Measurements from ENCODE around the gene CEACAM19. TPM values are rescaled to one million over a fixed set of nuclear protein-coding genes. Genes with fewer than 3 reads are reported as not detected.
A peak's percentile ranks its signal among the peaks of the same experiment; 100 is the strongest.
"Not testable (repeated sequence)": the region's sequence is repeated elsewhere in the genome, so short reads cannot be mapped to it uniquely, and the experiment has no call there.

The CEACAM19 gene
- polyA plus RNA-seq, 4 donors, result 4.3 to 53.0 (median 21.6) TPM

DNA sequence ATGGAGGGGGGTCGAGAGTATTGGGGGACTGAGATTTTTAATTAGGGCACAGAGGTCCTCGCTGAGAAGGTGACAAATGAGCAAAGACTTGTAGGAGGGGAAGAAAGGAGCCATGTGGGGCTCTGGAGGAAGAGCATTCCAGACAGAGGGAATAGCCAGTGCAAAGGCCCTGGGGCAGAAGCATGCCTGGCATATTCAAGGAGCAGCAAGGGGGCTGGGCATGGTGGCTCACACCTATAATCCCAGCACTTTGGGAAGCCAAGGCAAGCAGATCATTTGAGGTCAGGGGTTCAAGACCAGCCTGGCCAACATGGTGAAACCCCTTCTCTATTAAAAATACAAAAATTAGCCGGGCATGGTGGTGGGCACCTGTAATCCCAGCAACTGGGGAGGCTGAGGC, 13.1 kb downstream of the CEACAM19 start:
- H3K4me1 ChIP-seq (ENCODE audit: control insufficient read depth in 3 of 3, insufficient read depth in 2 of 3, low read depth in 1 of 3, low read length in 2 of 3); H3K9me3 ChIP-seq (ENCODE audit: control insufficient read depth in 2 of 2, insufficient read depth in 1 of 2, low read depth in 1 of 2, low read length in 1 of 2); H3K27ac ChIP-seq (ENCODE audit: low read depth in 1 of 3, low read length in 2 of 3); H3K27me3 ChIP-seq (ENCODE audit: control insufficient read depth in 3 of 3, insufficient read depth in 3 of 3, low read length in 3 of 3); H3K4me3 ChIP-seq (ENCODE audit: low read depth in 1 of 3, low read length in 3 of 3); DNase-seq; FAIRE-seq: not testable (repeated sequence)
- WGBS, 3 donors, result 85 to 96% (median 86%) methylated on average over 3 of the region's 3 CpGs
- peaks cover 0 to 50% (median 2%) of the 10 kb centered on the region in 3 donors for H3K36me3 ChIP-seq (ENCODE audit: control insufficient read depth in 3 of 3, insufficient read depth in 2 of 3, low read depth in 1 of 3, low read length in 3 of 3)

GRCh38 chr19:44684892-44685863, 13.9 kb downstream of the CEACAM19 start:
- H3K36me3 ChIP-seq (ENCODE audit: control insufficient read depth in 3 of 3, insufficient read depth in 2 of 3, low read depth in 1 of 3, low read length in 3 of 3), result peaks cover 0 to 47% (median 2%) of the 10 kb centered on the region in 3 donors
- FAIRE-seq (no peak), DNase-seq (peak; percentile 41 to 62)
- H3K4me3 ChIP-seq (ENCODE audit: low read depth in 1 of 3, low read length in 3 of 3), result no peak overlapping the region
- peaks cover 0 to 12% (median 4%) of the 10 kb centered on the region in 3 donors for H3K4me1 ChIP-seq (ENCODE audit: control insufficient read depth in 3 of 3, insufficient read depth in 2 of 3, low read depth in 1 of 3, low read length in 2 of 3)
- peak overlapping the region in 1 of 3 donors; percentile 31 for H3K27ac ChIP-seq (ENCODE audit: low read depth in 1 of 3, low read length in 2 of 3)
- no peaks in the 10 kb centered on the region for H3K27me3 ChIP-seq (ENCODE audit: control insufficient read depth in 3 of 3, insufficient read depth in 3 of 3, low read length in 3 of 3)
- WGBS, 3 donors, result 31 to 36% (median 31%) methylated on average over 23 to 25 of the region's 25 CpGs
- no peaks in the 10 kb centered on the region for H3K9me3 ChIP-seq (ENCODE audit: control insufficient read depth in 2 of 2, insufficient read depth in 1 of 2, low read depth in 1 of 2, low read length in 1 of 2)

DNA sequence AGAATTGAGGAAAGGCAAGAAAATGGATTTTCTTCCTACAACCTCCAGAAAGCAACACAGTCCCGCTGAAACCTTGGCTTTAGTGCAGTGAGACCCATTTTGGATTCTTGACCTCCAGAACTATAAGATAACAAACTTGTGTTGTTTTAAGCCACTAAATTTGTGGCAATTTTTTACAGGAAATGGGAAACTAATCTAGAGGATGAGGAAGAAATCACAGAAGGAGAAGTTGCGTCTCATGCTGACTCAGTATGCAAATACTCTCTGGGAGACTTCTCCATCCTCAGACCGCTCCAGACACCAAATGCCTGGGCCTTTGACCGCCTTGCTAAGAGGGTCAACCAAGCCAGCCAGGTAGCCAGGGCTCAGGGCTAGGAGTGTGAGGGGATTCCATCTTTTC, 14.6 kb downstream of the CEACAM19 start:
- no peak for DNase-seq
- Histone ChIP-seq H3K27ac (ENCODE audit: low read depth in 1 of 3, low read length in 2 of 3) (no peak overlapping the region), H3K9me3 (ENCODE audit: control insufficient read depth in 2 of 2, insufficient read depth in 1 of 2, low read depth in 1 of 2, low read length in 1 of 2) (no peaks in the 10 kb centered on the region), H3K4me1 (ENCODE audit: control insufficient read depth in 3 of 3, insufficient read depth in 2 of 3, low read depth in 1 of 3, low read length in 2 of 3) (peaks cover 0 to 12% (median 4%) of the 10 kb centered on the region in 3 donors), H3K36me3 (ENCODE audit: control insufficient read depth in 3 of 3, insufficient read depth in 2 of 3, low read depth in 1 of 3, low read length in 3 of 3) (peaks cover 0 to 40% (median 2%) of the 10 kb centered on the region in 3 donors), H3K4me3 (ENCODE audit: low read depth in 1 of 3, low read length in 3 of 3) (no peak overlapping the region), H3K27me3 (ENCODE audit: control insufficient read depth in 3 of 3, insufficient read depth in 3 of 3, low read length in 3 of 3) (no peaks in the 10 kb centered on the region)
- FAIRE-seq, result no peak
- 62 to 79% (median 79%) methylated on average over 4 of the region's 4 CpGs for WGBS, 3 donors

- Histone ChIP-seq H3K36me3 (ENCODE audit: control insufficient read depth in 3 of 3, insufficient read depth in 2 of 3, low read depth in 1 of 3, low read length in 3 of 3) (peaks cover 0 to 30% (median 2%) of the 10 kb centered on the region in 3 donors), H3K4me3 (ENCODE audit: low read depth in 1 of 3, low read length in 3 of 3) (no peak overlapping the region), H3K9me3 (ENCODE audit: control insufficient read depth in 2 of 2, insufficient read depth in 1 of 2, low read depth in 1 of 2, low read length in 1 of 2) (no peaks in the 10 kb centered on the region), H3K27me3 (ENCODE audit: control insufficient read depth in 3 of 3, insufficient read depth in 3 of 3, low read length in 3 of 3) (no peaks in the 10 kb centered on the region), H3K4me1 (ENCODE audit: control insufficient read depth in 3 of 3, insufficient read depth in 2 of 3, low read depth in 1 of 3, low read length in 2 of 3) (peaks cover 0 to 16% (median 4%) of the 10 kb centered on the region in 3 donors), H3K27ac (ENCODE audit: low read depth in 1 of 3, low read length in 2 of 3) (no peak overlapping the region)
- 81 to 87% (median 86%) methylated on average over 4 of the region's 4 CpGs for WGBS, 3 donors
- DNase-seq (no peak), FAIRE-seq (no peak)
Measured at GRCh38 chr19:44686896-44687295, 15.6 kb downstream of the CEACAM19 start.

- Histone ChIP-seq H3K4me3 (ENCODE audit: low read depth in 1 of 3, low read length in 3 of 3) (no peak overlapping the region), H3K27ac (ENCODE audit: low read depth in 1 of 3, low read length in 2 of 3) (no peak overlapping the region), H3K27me3 (ENCODE audit: control insufficient read depth in 3 of 3, insufficient read depth in 3 of 3, low read length in 3 of 3) (no peaks in the 10 kb centered on the region), H3K9me3 (ENCODE audit: control insufficient read depth in 2 of 2, insufficient read depth in 1 of 2, low read depth in 1 of 2, low read length in 1 of 2) (no peaks in the 10 kb centered on the region), H3K36me3 (ENCODE audit: control insufficient read depth in 3 of 3, insufficient read depth in 2 of 3, low read depth in 1 of 3, low read length in 3 of 3) (peaks cover 0 to 20% (median 2%) of the 10 kb centered on the region in 3 donors), H3K4me1 (ENCODE audit: control insufficient read depth in 3 of 3, insufficient read depth in 2 of 3, low read depth in 1 of 3, low read length in 2 of 3) (peaks cover 0 to 26% (median 4%) of the 10 kb centered on the region in 3 donors)
- FAIRE-seq, result no peak
- WGBS, 3 donors, result 86 to 91% (median 89%) methylated on average over 7 of the region's 7 CpGs
- no peak for DNase-seq
Measured at GRCh38 chr19:44687888-44688287, 16.6 kb downstream of the CEACAM19 start.

DNA sequence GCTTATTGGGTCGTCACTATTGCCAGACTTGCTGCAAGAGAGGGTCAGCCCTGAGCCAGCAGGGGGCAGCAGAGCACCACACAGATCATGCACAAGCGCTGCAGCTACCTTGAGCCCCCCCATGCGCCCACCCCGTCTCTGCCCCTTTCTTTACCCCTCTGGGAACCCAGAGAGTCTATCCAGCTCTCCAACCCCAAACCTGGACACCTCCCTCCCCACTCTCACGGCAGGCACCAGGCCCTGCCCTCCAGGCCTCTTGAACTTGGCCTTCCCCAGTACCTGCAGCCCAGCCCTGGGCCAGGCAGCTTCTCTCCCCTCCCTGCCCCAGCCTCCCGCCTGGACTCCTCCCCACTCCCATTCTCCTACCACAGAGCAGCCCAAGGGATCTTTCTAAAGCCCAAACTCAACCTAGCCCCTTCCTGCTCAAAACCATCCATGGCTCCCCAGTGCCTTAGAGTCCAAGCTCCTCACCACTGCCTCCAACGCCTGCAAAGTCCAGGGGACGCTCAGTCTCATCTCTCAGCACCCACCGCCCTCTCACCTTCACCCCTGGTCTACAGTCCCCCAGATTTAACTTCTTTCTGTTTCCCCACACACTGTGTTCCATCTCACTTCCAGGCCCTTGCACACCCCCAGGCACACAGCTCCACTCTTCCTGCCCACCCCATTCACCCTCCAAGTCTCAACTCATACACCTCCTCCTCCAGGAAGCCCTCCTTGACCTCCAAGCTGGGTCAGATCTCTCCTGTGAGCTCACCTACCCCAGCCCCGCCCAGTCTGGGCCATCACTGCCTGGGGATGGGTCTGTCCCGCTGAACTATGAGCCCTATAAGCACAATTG, 18.2 kb downstream of the CEACAM19 start:
- no peak overlapping the region for H3K4me3 ChIP-seq (ENCODE audit: low read depth in 1 of 3, low read length in 3 of 3)
- H3K27me3 ChIP-seq (ENCODE audit: control insufficient read depth in 3 of 3, insufficient read depth in 3 of 3, low read length in 3 of 3), result no peaks in the 10 kb centered on the region
- FAIRE-seq (no peak), DNase-seq (peak; percentile 65 to 88)
- H3K4me1 ChIP-seq (ENCODE audit: control insufficient read depth in 3 of 3, insufficient read depth in 2 of 3, low read depth in 1 of 3, low read length in 2 of 3), result peaks cover 2 to 35% (median 4%) of the 10 kb centered on the region in 3 donors
- WGBS, 3 donors, result 36 to 38% (median 37%) methylated on average over 11 of the region's 11 CpGs
- H3K9me3 ChIP-seq (ENCODE audit: control insufficient read depth in 2 of 2, insufficient read depth in 1 of 2, low read depth in 1 of 2, low read length in 1 of 2), result no peaks in the 10 kb centered on the region
- H3K36me3 ChIP-seq (ENCODE audit: control insufficient read depth in 3 of 3, insufficient read depth in 2 of 3, low read depth in 1 of 3, low read length in 3 of 3), result peaks cover 0 to 5% (median 0%) of the 10 kb centered on the region in 3 donors
- peak overlapping the region in 1 of 3 donors; percentile 0 for H3K27ac ChIP-seq (ENCODE audit: low read depth in 1 of 3, low read length in 2 of 3)

GRCh38 chr19:44690131-44690440, 18.8 kb downstream of the CEACAM19 start:
- H3K4me1 ChIP-seq (ENCODE audit: control insufficient read depth in 3 of 3, insufficient read depth in 2 of 3, low read depth in 1 of 3, low read length in 2 of 3), result peaks cover 2 to 36% (median 4%) of the 10 kb centered on the region in 3 donors
- H3K27ac ChIP-seq (ENCODE audit: low read depth in 1 of 3, low read length in 2 of 3), result no peak overlapping the region
- no peaks in the 10 kb centered on the region for H3K9me3 ChIP-seq (ENCODE audit: control insufficient read depth in 2 of 2, insufficient read depth in 1 of 2, low read depth in 1 of 2, low read length in 1 of 2)
- FAIRE-seq, result no peak
- DNase-seq, result no peak
- WGBS, 3 donors, result 85 to 88% (median 88%) methylated on average over 3 of the region's 3 CpGs
- H3K4me3 ChIP-seq (ENCODE audit: low read depth in 1 of 3, low read length in 3 of 3), result no peak overlapping the region
- H3K27me3 ChIP-seq (ENCODE audit: control insufficient read depth in 3 of 3, insufficient read depth in 3 of 3, low read length in 3 of 3), result no peaks in the 10 kb centered on the region
- peaks cover 0 to 5% (median 0%) of the 10 kb centered on the region in 3 donors for H3K36me3 ChIP-seq (ENCODE audit: control insufficient read depth in 3 of 3, insufficient read depth in 2 of 3, low read depth in 1 of 3, low read length in 3 of 3)

- DNase-seq, result no peak
- H3K4me3 ChIP-seq (ENCODE audit: low read depth in 1 of 3, low read length in 3 of 3), result no peak overlapping the region
- H3K4me1 ChIP-seq (ENCODE audit: control insufficient read depth in 3 of 3, insufficient read depth in 2 of 3, low read depth in 1 of 3, low read length in 2 of 3), result peaks cover 2 to 50% (median 4%) of the 10 kb centered on the region in 3 donors
- H3K9me3 ChIP-seq (ENCODE audit: control insufficient read depth in 2 of 2, insufficient read depth in 1 of 2, low read depth in 1 of 2, low read length in 1 of 2), result no peaks in the 10 kb centered on the region
- no peak for FAIRE-seq
- H3K36me3 ChIP-seq (ENCODE audit: control insufficient read depth in 3 of 3, insufficient read depth in 2 of 3, low read depth in 1 of 3, low read length in 3 of 3), result no peaks in the 10 kb centered on the region
- no peaks in the 10 kb centered on the region for H3K27me3 ChIP-seq (ENCODE audit: control insufficient read depth in 3 of 3, insufficient read depth in 3 of 3, low read length in 3 of 3)
- peak overlapping the region; percentile 50 to 91 (median 77) for H3K27ac ChIP-seq (ENCODE audit: low read depth in 1 of 3, low read length in 2 of 3)
- WGBS, 3 donors, result 6 to 27% (median 9%) methylated on average over 5 of the region's 5 CpGs
Measured at GRCh38 chr19:44692379-44692721, 21.1 kb downstream of the CEACAM19 start.
